Right lung (tissue), 10 donors: Measurements from ENCODE around the gene PHF19. TPM values are rescaled to one million over a fixed set of nuclear protein-coding genes. Genes with fewer than 3 reads are reported as not detected.

ENCODE experiments used
- DNase-seq, 2 donors: peaks; one replicate each; pipeline ENCODE4 v3.0.0-alpha.2; 2013
- long read RNA-seq, 8 donors: transcript quantifications; one replicate each; lab custom pipeline, GENCODE V29; 2026
- polyA plus RNA-seq, 5 donors: library from polyadenylated mRNA; unstranded; fragments of 120-200 nt; gene quantifications; one replicate each; pipeline versions ENCODE4 v1.2.1 to v1.2.3, GENCODE V29; 2013; ENCODE audit warnings: inconsistent platforms in 1 of 5, low replicate concordance in 1 of 5; ENCODE audit not compliant: insufficient read length in 5 of 5, insufficient read depth in 1 of 5

PHF19 gene
- 10 to 100 TPM; 39.1 to 56.8 (median 45.6) TPM for polyA plus RNA-seq
- long read RNA-seq, donor 1, full-length matches to known transcripts = 10 of 10 reads
- long read RNA-seq, donor 1, partial matches to known transcripts = 0 of 10 reads
- long read RNA-seq, donor 1, other reads (novel, unspliced or antisense) = 0 of 10 reads
- long read RNA-seq, donor 2, full-length matches to known transcripts = 5 of 5 reads
- long read RNA-seq, donor 2, partial matches to known transcripts = 0 of 5 reads
- long read RNA-seq, donor 2, other reads (novel, unspliced or antisense) = 0 of 5 reads
- long read RNA-seq, donor 3, transcript PHF19-201 (5 exons, 836 nt) = major isoform, 5 of 9 reads
- long read RNA-seq, donor 3, partial matches to known transcripts = 0 of 9 reads
- long read RNA-seq, donor 3, other reads (novel, unspliced or antisense) = 0 of 9 reads
- long read RNA-seq, donor 4, partial matches to known transcripts = 0 of 5 reads
- long read RNA-seq, donor 4, other reads (novel, unspliced or antisense) = 0 of 5 reads
- long read RNA-seq, donor 5, full-length matches to known transcripts = 12 of 62 reads
- long read RNA-seq, donor 5, partial matches to known transcripts = 50 of 62 reads
- long read RNA-seq, donor 5, other reads (novel, unspliced or antisense) = 0 of 62 reads
- long read RNA-seq, donor 6, full-length matches to known transcripts = 6 of 6 reads
- long read RNA-seq, donor 6, partial matches to known transcripts = 0 of 6 reads
- long read RNA-seq, donor 6, other reads (novel, unspliced or antisense) = 0 of 6 reads
- long read RNA-seq, donor 7, partial matches to known transcripts = 0 of 3 reads
- long read RNA-seq, donor 7, other reads (novel, unspliced or antisense) = 0 of 3 reads
- long read RNA-seq, donor 8, partial matches to known transcripts = 0 of 3 reads
- long read RNA-seq, donor 8, other reads (novel, unspliced or antisense) = 0 of 3 reads

- DNase-seq = no peak
These were observed at the start of gene PHF19 for GRCh38 chr9:120876842-120877240. PHF19 (minus strand) TSS chr9:120877188; CDS start chr9:120874741, 2,447 bp downstream.

- DNase-seq = no peak
These were observed 49.5 kb upstream of the PHF19 start, which contains the start of gene TRAF1 for GRCh38 chr9:120926397-120926928. TRAF1 (minus strand) TSS chr9:120926796; CDS start chr9:120926075, 721 bp downstream.

DNA sequence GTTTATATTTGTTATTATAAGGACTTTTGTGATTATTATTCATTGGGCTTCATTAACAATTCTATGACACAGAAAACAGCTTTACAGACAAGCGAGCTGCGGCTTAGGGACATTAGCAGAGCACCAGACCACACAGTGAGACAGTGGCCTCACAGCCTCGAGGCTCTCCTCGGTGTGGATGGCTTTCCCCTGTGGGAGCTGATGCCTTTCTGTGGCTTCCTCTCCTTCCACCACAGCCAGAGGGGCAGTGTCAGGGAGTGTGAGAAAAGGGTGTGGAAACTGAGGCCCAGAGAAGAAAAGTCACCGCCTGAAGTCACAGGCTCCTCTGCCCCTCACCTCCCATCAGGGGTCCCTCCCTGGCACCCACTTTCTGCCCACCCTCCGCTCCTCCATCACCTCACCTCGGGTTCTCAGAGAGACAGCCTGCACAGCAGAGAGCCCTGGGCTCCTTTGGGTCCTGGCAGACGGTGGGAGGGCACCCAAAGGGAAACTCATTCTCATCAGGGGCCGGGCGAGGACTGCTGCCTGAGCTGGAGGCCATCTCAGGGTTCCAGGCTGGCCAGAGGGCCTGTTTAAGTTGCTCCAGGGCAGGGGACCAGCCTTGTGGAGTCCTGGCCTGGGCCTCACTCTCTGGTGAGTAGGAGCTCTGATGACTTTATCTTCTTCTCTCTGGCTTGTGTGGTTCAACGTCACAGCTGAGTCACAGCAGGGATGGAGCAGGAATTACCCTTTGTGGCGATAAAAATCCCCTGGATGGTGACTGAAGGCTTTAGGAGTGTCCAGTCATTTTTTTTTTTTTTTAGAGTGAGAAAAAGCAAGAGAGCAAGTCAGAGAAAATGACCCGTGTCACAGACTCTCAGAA, 48.8 kb upstream of the PHF19 start:
- no peak for DNase-seq

- DNase-seq = no peak
These were observed 47.9 kb upstream of the PHF19 start for GRCh38 chr9:120924698-120925534.

GRCh38 chr9:120923620-120924328, 46.8 kb upstream of the PHF19 start:
- DNase-seq = no peak

DNA sequence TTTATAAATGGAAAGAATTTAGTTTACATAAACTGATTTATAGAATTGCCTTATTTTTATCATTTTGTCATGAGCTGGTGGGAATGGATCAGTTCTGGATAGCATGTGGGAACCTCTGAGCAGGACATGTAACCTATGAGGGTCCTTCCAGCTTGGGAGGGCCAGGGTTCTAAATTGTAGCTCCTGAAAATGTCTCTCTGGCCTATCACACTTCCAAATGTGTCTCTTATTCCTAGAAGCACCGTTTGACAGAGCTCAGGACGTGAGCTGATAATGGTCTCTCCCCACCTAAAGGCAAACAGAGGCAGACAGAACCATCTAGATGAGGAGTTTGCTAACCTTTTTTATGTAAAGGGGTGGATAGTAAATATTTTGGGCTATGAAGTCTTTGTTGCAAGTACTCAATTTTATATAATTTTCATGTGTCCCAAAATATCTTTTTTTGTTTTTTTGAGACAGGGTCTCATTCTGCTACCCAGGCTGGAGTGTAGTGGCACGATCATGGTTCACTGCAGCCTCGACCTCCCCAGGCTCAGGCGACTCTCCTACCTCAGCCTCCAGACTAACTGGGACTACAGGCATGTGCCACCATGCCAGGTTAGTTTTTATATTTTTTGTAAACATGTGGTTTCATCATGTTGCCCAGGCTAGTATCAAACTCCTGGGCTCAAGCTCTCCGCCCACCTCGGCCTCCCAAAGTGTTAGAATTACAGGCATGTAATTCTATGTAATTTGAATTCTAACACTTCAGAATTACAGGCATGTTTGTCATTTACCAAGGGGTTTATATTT, 45.6 kb upstream of the PHF19 start:
- DNase-seq = no peak

GRCh38 chr9:120921661-120922181, 44.7 kb upstream of the PHF19 start:
- no peak for DNase-seq

- no peak for DNase-seq
These were observed 43.8 kb upstream of the PHF19 start for GRCh38 chr9:120920806-120921178.

DNA sequence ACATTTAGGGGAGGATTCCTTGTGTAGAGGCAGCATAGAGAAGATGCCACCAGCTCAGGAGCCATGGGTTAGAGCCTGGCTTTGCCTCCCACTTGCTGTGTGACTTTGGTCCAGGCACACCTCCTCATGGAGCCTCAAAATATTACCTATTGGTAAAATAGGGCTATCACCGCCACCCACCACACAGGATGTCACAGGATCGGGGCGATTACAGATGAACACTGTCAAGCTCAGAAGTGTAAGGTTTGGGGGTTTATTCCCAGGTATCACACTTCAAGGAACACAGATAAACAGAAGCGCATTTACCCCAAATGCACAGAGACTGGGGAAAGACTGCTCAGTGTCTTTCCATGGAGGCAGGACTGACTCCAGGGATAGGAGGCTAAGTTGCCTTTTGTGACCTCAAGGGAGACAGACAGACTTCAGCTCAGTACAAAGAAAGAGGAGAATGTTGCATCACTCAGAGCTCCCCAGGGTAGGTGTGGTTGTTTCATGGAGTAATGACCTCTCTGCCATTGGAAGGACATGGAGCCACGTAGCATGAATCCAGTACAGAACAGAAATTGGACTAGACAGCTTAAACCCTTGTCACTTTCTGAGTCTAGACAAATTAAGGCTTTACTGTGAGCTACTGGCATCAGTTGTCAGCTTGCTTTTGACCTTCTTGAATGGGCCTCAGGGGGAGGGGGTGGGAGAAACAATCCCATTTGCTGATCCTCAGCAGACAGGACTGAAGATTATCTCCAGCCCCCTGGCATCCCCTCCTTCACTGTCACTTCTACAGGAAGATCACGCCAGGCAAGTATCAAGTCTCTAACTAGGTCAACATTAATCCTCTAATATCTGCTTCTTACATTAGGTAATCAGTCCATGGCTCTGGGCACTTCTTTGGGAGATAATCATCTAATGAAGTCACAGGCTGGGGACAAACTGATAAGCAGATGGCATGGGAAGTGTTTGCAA, 43.1 kb upstream of the PHF19 start:
- no peak for DNase-seq

- DNase-seq = no peak
These were observed 42.2 kb upstream of the PHF19 start for GRCh38 chr9:120918931-120919842.

DNA sequence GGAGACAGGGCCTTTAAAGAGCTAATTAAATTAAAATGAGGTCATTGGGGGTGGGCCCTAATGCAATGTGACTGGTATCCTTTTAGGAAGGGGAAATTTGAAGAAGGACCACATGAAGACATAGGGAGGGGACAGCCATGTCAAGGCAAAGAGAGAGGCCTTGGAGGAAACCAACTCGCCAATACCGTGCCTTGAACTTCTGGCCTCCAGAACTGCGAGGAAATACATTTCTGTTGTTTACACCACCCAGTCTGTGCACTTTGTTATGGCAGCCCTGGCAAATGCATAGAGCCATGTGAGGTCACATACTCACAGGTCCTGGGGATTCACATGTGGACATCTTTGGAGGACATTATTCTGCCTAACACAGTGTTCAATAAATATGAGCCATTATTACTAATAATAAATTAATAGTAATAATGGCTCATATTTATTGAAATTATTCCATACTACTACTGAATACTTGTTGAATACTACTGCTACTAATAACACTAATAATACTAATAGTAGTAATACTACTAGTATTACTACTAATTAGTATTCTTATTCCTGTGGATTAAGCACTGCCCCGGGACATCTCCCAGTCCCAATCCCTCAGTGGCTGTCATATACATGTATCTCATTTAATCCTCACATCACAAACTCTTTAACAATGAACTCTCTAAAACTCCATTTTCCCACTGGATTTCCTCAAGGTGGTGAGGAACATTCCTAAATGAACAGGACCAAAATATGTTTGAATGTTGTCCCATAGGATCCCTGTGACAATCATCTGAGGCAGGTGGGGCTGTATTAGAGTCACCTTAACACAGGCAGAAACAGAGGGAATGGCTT, 41.2 kb upstream of the PHF19 start:
- DNase-seq = no peak

- no peak for DNase-seq
These were observed 40.2 kb upstream of the PHF19 start for GRCh38 chr9:120916991-120917880.

DNA sequence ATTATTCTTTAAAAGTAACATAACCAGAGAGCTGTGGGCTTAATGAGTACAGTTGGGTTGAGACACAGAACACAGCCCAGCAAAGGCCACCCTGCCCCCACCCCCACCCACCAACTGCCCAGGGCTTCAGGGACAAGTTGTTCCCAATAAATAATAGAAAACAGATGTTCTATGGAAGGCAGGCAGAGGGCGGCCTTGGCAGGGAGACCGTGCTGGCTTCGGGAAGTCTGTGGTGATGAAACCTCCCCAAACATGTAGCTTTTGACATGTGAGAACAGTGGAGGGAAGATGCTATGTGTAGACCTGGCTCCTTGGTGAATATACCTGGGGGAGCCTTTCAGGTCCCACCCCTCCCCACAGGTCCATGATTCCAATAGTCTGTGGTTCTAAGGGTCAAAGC, 39.6 kb upstream of the PHF19 start:
- no peak for DNase-seq

- no peak for DNase-seq
These were observed 39.0 kb upstream of the PHF19 start for GRCh38 chr9:120915854-120916470.
